ENCODE data around the gene VPS13D. TPM values are rescaled to one million over a fixed set of nuclear protein-coding genes. Genes with fewer than 3 reads are reported as not detected.

Gene VPS13D
- total RNA-seq, 2 donors from 2014 or later, result 63.5 to 67.6 TPM

- no peaks in the 10 kb centered on the region for H3K9me3 ChIP-seq (ENCODE audit: control insufficient read depth, low read length, poor library complexity, severe bottlenecking)
- DNase-seq (no peak), ATAC-seq (no peak)
- Mint-ChIP-seq H3K4me3 (no peak overlapping the region), H3K27me3 (no peaks in the 10 kb centered on the region), H3K27ac (peak overlapping the region; percentile 24), H3K4me1 (peaks cover 3% of the 10 kb centered on the region), H3K36me3 (ENCODE audit: low read depth) (peaks cover 2% of the 10 kb centered on the region)
Observed at GRCh38 chr1:12293416-12293815, 63.6 kb downstream of the VPS13D start.

DNA sequence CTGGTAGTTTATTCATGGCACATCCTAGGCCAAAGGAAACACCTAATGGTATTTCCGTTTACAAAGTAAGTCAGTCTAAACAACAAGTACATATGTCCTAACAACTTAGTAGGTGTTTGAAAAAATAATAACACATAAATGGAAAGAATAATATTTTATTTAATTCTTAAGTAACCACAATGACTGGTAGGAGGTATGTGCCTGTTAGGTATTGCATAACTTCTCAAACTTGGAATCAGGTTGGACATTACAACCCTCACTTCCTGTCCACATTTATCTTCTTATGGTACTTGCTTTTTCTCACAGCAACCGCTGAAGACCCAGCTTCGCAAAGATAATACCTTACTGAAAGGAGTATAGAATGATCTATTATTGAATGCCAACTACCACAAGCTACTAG is 64.2 kb downstream of the VPS13D start:
- Mint-ChIP-seq H3K4me1 (peaks cover 4% of the 10 kb centered on the region), H3K36me3 (ENCODE audit: low read depth) (peaks cover 2% of the 10 kb centered on the region), H3K27ac (no peak overlapping the region), H3K4me3 (no peak overlapping the region), H3K27me3 (no peaks in the 10 kb centered on the region)
- DNase-seq (no peak), ATAC-seq (no peak)
- no peaks in the 10 kb centered on the region for H3K9me3 ChIP-seq (ENCODE audit: control insufficient read depth, low read length, poor library complexity, severe bottlenecking)

- Mint-ChIP-seq H3K4me3 (no peak overlapping the region), H3K27ac (peak overlapping the region; percentile 3)
- no peak for ATAC-seq
Observed at GRCh38 chr1:12296016-12296415, 66.2 kb downstream of the VPS13D start.

DNA sequence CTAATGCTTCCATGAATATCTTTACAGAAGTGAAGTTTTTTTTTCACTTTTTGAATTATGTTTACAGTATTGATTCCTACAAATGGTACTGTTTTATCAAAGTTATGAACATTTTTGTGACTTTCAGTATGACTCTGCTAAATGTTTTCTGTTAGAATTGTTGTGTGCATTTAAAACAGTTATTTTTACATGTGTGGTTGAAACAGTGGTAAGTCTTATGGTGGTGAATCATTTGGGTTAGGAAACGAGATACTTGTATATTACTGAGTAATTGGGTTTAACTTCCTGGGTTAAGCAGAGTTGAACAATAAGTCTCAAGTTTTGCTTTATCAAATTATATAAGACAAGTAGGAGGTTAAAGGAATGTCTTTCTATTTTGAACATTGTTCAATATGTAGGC is 66.8 kb downstream of the VPS13D start:
- peak overlapping the region; percentile 3 for H3K27ac Mint-ChIP-seq
- H3K9me3 ChIP-seq (ENCODE audit: control insufficient read depth, low read length, poor library complexity, severe bottlenecking), result no peaks in the 10 kb centered on the region
- peaks cover 4% of the 10 kb centered on the region for H3K4me1 Mint-ChIP-seq
- no peaks in the 10 kb centered on the region for H3K27me3 Mint-ChIP-seq
- no peak for ATAC-seq
- H3K4me3 Mint-ChIP-seq, result no peak overlapping the region
- DNase-seq, result no peak
- H3K36me3 Mint-ChIP-seq (ENCODE audit: low read depth), result no peaks in the 10 kb centered on the region

More at GRCh38 chr1:12296016-12296415, 66.2 kb downstream of the VPS13D start:
- no peaks in the 10 kb centered on the region for H3K9me3 ChIP-seq (ENCODE audit: control insufficient read depth, low read length, poor library complexity, severe bottlenecking)
- no peaks in the 10 kb centered on the region for H3K27me3 Mint-ChIP-seq
- peaks cover 4% of the 10 kb centered on the region for H3K4me1 Mint-ChIP-seq
- H3K36me3 Mint-ChIP-seq (ENCODE audit: low read depth), result no peaks in the 10 kb centered on the region
- no peak for DNase-seq

GRCh38 chr1:12300706-12301105 is 70.9 kb downstream of the VPS13D start:
- H3K4me1 Mint-ChIP-seq, result peaks cover 10% of the 10 kb centered on the region
- DNase-seq, result no peak
- no peak for ATAC-seq
- H3K4me3 Mint-ChIP-seq, result no peak overlapping the region
- no peak overlapping the region for H3K27ac Mint-ChIP-seq
- H3K9me3 ChIP-seq (ENCODE audit: control insufficient read depth, low read length, poor library complexity, severe bottlenecking), result no peaks in the 10 kb centered on the region
- no peaks in the 10 kb centered on the region for H3K27me3 Mint-ChIP-seq
- peaks cover 6% of the 10 kb centered on the region for H3K36me3 Mint-ChIP-seq (ENCODE audit: low read depth)

- Mint-ChIP-seq H3K36me3 (ENCODE audit: low read depth) (peaks cover 6% of the 10 kb centered on the region), H3K27ac (no peak overlapping the region), H3K4me1 (peaks cover 7% of the 10 kb centered on the region), H3K27me3 (no peaks in the 10 kb centered on the region), H3K4me3 (no peak overlapping the region)
- no peak for ATAC-seq
- no peaks in the 10 kb centered on the region for H3K9me3 ChIP-seq (ENCODE audit: control insufficient read depth, low read length, poor library complexity, severe bottlenecking)
- DNase-seq, result no peak
Observed at GRCh38 chr1:12301518-12302237, 71.8 kb downstream of the VPS13D start.

GRCh38 chr1:12302798-12303447 is 73.1 kb downstream of the VPS13D start:
- no peaks in the 10 kb centered on the region for H3K27me3 Mint-ChIP-seq
- peaks cover 10% of the 10 kb centered on the region for H3K4me1 Mint-ChIP-seq
- peaks cover 11% of the 10 kb centered on the region for H3K36me3 Mint-ChIP-seq (ENCODE audit: low read depth)
- no peak overlapping the region for H3K27ac Mint-ChIP-seq
- no peaks in the 10 kb centered on the region for H3K9me3 ChIP-seq (ENCODE audit: control insufficient read depth, low read length, poor library complexity, severe bottlenecking)
- H3K4me3 Mint-ChIP-seq, result no peak overlapping the region
- DNase-seq, result no peak
- ATAC-seq, result no peak

- no peaks in the 10 kb centered on the region for H3K9me3 ChIP-seq (ENCODE audit: control insufficient read depth, low read length, poor library complexity, severe bottlenecking)
- Mint-ChIP-seq H3K27me3 (no peaks in the 10 kb centered on the region), H3K27ac (peak overlapping the region; percentile 67), H3K4me3 (no peak overlapping the region), H3K4me1 (peaks cover 9% of the 10 kb centered on the region), H3K36me3 (ENCODE audit: low read depth) (peaks cover 13% of the 10 kb centered on the region)
- DNase-seq, result no peak
- no peak for ATAC-seq
Observed at GRCh38 chr1:12305377-12305776, 75.5 kb downstream of the VPS13D start.

GRCh38 chr1:12309783-12310742 is 80.2 kb downstream of the VPS13D start:
- H3K4me3 Mint-ChIP-seq, result no peak overlapping the region
- H3K36me3 Mint-ChIP-seq (ENCODE audit: low read depth), result peaks cover 9% of the 10 kb centered on the region
- DNase-seq (no peak), ATAC-seq (no peak)
- no peaks in the 10 kb centered on the region for H3K27me3 Mint-ChIP-seq
- H3K4me1 Mint-ChIP-seq, result peaks cover 4% of the 10 kb centered on the region
- no peaks in the 10 kb centered on the region for H3K9me3 ChIP-seq (ENCODE audit: control insufficient read depth, low read length, poor library complexity, severe bottlenecking)
- no peak overlapping the region for H3K27ac Mint-ChIP-seq

GRCh38 chr1:12314333-12314903 is 84.6 kb downstream of the VPS13D start:
- peaks cover 5% of the 10 kb centered on the region for H3K36me3 Mint-ChIP-seq (ENCODE audit: low read depth)
- H3K9me3 ChIP-seq (ENCODE audit: control insufficient read depth, low read length, poor library complexity, severe bottlenecking), result no peaks in the 10 kb centered on the region
- no peaks in the 10 kb centered on the region for H3K27me3 Mint-ChIP-seq
- H3K27ac Mint-ChIP-seq, result no peak overlapping the region
- ATAC-seq (no peak), DNase-seq (no peak)
- H3K4me1 Mint-ChIP-seq, result peaks cover 2% of the 10 kb centered on the region
- no peak overlapping the region for H3K4me3 Mint-ChIP-seq

GRCh38 chr1:12315146-12315545 is 85.3 kb downstream of the VPS13D start:
- Mint-ChIP-seq H3K36me3 (ENCODE audit: low read depth) (peaks cover 9% of the 10 kb centered on the region), H3K4me1 (peaks cover 5% of the 10 kb centered on the region), H3K27ac (no peak overlapping the region), H3K27me3 (no peaks in the 10 kb centered on the region), H3K4me3 (no peak overlapping the region)
- H3K9me3 ChIP-seq (ENCODE audit: control insufficient read depth, low read length, poor library complexity, severe bottlenecking), result no peaks in the 10 kb centered on the region
- ATAC-seq, result no peak
- DNase-seq, result no peak

DNA sequence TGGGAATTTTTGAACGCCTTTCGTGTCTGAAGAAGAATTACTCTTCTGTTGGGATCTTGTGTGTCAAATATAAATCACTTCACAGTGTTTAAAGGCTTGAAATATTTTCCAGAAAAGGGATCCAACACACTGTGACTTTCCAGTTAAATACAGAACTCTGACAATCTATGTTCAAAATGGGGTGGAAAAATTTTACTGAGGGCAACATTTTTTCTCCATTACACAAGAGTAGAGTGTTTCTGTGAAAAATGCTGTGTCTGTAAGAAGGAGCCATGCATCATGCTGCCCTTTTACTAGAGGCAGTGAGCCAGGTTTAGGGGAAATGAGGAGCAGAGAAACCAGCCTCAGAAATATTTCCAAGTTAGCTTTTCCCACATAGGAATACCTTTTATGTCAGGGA is 86.5 kb downstream of the VPS13D start:
- Mint-ChIP-seq H3K36me3 (ENCODE audit: low read depth) (peaks cover 12% of the 10 kb centered on the region), H3K27me3 (no peaks in the 10 kb centered on the region), H3K4me3 (no peak overlapping the region), H3K27ac (no peak overlapping the region), H3K4me1 (peaks cover 9% of the 10 kb centered on the region)
- no peak for DNase-seq
- no peaks in the 10 kb centered on the region for H3K9me3 ChIP-seq (ENCODE audit: control insufficient read depth, low read length, poor library complexity, severe bottlenecking)
- no peak for ATAC-seq

DNA sequence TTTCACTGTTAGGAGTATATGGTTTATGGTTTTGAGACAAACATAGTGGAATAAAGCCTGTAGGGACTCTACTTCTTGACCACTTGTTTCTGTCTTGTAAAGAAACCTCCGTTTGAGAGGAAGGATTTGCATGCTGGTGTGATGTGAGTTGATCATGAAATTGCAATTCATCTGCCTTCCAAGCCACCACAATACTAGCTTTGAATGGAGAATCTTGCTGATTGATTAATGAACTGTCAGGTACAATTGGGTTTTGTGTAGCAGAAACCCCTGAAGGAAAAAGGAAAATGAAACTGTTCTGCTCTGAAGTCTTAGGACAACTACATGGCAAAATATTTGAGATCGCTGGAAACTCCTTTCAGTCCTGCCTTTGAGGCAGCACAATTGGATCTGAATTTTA is 90.7 kb downstream of the VPS13D start:
- H3K27ac Mint-ChIP-seq, result no peak overlapping the region
- DNase-seq (no peak), ATAC-seq (no peak)
- H3K4me1 Mint-ChIP-seq, result peaks cover 15% of the 10 kb centered on the region
- H3K4me3 Mint-ChIP-seq, result no peak overlapping the region
- H3K36me3 Mint-ChIP-seq (ENCODE audit: low read depth), result peaks cover 14% of the 10 kb centered on the region
- no peaks in the 10 kb centered on the region for H3K27me3 Mint-ChIP-seq
- H3K9me3 ChIP-seq (ENCODE audit: control insufficient read depth, low read length, poor library complexity, severe bottlenecking), result no peaks in the 10 kb centered on the region
